Rectal smooth muscle tissue (tissue), 1 donor: Measurements from ENCODE around the gene SORCS3.

Experiments
- H3K27ac ChIP-seq: one replicate; pipeline ENCODE4 v1.7.0; 2013; ENCODE audit warnings: low read depth, low read length, inconsistent platforms
- H3K27me3 ChIP-seq: one replicate; pipeline ENCODE4 v1.7.0; 2013; ENCODE audit warnings: low read length; ENCODE audit not compliant: control insufficient read depth, insufficient read depth
- H3K36me3 ChIP-seq: one replicate; pipeline ENCODE4 v1.7.0; 2013; ENCODE audit warnings: low read length; ENCODE audit not compliant: control insufficient read depth, insufficient read depth
- H3K4me1 ChIP-seq: one replicate; pipeline ENCODE4 v1.7.0; 2013; ENCODE audit warnings: low read length; ENCODE audit not compliant: control insufficient read depth, insufficient read depth
- H3K4me3 ChIP-seq: one replicate; pipeline ENCODE4 v1.7.0; 2013; ENCODE audit warnings: low read length
- H3K9ac ChIP-seq: one replicate; pipeline ENCODE4 v1.7.0; 2013; ENCODE audit warnings: low read length

SORCS3 gene

DNA sequence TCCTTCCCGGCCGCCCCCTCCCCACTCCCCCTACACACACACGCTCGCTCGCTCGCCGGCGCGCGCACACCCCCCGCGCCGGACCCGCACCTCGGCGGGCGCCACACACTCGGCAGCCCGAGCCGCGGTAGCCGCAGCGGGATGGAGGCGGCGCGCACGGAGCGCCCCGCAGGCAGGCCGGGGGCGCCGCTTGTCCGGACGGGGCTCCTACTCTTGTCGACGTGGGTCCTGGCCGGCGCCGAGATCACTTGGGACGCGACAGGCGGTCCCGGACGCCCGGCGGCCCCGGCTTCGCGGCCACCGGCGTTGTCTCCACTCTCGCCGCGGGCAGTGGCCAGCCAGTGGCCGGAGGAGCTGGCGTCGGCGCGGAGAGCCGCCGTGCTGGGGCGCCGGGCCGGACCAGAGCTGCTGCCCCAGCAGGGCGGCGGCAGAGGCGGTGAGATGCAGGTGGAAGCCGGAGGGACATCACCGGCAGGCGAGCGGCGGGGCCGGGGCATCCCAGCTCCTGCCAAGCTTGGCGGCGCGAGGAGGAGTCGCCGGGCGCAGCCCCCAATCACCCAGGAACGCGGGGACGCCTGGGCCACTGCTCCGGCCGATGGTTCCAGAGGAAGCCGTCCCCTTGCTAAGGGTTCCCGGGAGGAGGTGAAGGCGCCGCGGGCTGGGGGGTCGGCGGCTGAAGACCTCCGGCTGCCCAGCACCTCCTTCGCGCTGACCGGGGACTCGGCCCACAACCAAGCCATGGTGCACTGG lies at the start of gene SORCS3:
TSS of gene SORCS3 (plus strand) at position 104 of the 750 bp plus-strand sequence.
- H3K4me1 ChIP-seq = no peaks in the 10 kb centered on the region
- H3K9ac ChIP-seq = no peak within 1 kb of the TSS
- H3K27me3 ChIP-seq = peaks cover 5% of the 10 kb centered on the region
- H3K4me3 ChIP-seq = peak within 1 kb of the TSS; percentile 31
- no peak within 1 kb of the TSS for H3K27ac ChIP-seq
- H3K36me3 ChIP-seq = no peaks in the 10 kb centered on the region

DNA sequence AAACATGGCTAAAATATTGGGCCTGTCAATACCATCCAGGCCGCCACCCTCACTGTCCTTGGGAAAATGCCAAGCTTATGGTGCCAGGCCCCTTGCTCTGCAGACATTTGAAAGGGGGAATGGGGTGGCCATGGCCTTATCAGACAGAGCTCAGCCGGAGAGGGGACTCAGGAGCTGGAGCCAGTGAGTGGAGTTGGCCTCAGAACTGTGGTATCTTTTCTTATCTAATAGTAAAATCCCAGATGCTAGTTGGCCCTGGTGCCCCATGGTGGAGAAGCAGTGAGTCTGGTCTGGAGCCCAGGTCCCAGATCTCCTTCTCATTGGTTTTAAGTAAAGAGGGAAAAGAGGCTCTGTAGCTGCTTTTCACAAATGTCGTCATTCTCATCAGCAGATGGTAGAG lies 49.6 kb upstream of the SORCS3 start:
- no peak overlapping the region for H3K9ac ChIP-seq
- H3K36me3 ChIP-seq = no peaks in the 10 kb centered on the region
- H3K27ac ChIP-seq = no peak overlapping the region
- no peaks in the 10 kb centered on the region for H3K27me3 ChIP-seq
- H3K4me1 ChIP-seq = no peaks in the 10 kb centered on the region
- no peak overlapping the region for H3K4me3 ChIP-seq

DNA sequence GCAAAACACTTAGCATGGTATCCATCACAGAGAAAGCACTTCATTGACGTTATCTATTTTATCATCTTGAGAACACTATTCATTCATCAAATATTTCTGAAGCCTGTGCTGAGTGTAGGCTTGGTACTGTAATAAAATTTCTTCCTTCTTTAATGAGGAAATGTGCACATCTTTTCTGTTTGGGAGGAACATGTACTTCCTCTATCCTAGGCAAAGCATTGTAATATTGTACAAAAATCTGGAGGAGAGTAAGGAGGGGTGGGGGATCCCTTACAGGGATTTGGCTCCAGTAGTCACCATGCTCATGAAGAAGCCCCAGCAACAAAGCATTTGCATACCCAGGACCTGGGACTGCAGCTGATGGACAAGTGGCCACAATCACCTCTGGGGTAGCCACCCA lies 39.9 kb upstream of the SORCS3 start:
- no peak overlapping the region for H3K27ac ChIP-seq
- no peaks in the 10 kb centered on the region for H3K36me3 ChIP-seq
- no peak overlapping the region for H3K4me3 ChIP-seq
- H3K27me3 ChIP-seq = no peaks in the 10 kb centered on the region
- H3K9ac ChIP-seq = no peak overlapping the region
- no peaks in the 10 kb centered on the region for H3K4me1 ChIP-seq

DNA sequence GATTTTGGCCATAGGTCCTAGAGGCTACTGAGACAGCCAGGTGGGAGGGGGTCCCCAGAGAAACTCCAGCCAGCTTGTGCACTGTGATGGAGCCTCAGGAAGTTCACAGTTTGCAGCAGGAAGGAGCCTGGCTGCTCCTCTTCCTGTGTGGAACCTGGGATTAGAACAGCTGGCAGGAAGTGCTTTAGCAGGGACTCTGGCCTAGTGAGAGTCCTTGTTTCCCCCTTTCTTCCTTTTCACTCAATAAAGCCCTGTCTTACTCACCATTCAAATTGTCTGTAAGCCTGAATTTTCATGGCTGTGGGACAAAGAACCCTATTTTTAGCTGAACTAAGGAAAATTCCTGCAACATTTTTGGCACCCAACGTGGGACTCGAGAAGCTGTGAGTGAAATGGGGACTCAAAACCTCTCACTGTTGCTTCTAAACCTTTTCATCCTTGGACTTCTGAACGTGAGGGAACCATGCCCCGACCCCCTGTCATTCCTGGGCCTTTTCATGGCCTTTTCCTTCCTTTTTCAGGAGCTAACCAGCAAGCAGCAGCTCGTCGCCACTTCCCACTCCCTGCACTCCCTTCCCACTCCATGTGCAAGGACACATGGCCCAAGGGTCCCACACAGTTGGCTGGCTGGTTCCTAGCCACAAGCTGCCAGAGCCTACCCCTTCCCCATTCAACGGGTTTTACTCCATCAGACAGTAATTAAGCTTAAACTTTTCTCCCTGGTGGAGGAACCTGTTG lies 32.8 kb upstream of the SORCS3 start:
- no peaks in the 10 kb centered on the region for H3K4me1 ChIP-seq
- no peak overlapping the region for H3K9ac ChIP-seq
- no peak overlapping the region for H3K27ac ChIP-seq
- H3K36me3 ChIP-seq = no peaks in the 10 kb centered on the region
- H3K27me3 ChIP-seq = no peaks in the 10 kb centered on the region
- H3K4me3 ChIP-seq = no peak overlapping the region

DNA sequence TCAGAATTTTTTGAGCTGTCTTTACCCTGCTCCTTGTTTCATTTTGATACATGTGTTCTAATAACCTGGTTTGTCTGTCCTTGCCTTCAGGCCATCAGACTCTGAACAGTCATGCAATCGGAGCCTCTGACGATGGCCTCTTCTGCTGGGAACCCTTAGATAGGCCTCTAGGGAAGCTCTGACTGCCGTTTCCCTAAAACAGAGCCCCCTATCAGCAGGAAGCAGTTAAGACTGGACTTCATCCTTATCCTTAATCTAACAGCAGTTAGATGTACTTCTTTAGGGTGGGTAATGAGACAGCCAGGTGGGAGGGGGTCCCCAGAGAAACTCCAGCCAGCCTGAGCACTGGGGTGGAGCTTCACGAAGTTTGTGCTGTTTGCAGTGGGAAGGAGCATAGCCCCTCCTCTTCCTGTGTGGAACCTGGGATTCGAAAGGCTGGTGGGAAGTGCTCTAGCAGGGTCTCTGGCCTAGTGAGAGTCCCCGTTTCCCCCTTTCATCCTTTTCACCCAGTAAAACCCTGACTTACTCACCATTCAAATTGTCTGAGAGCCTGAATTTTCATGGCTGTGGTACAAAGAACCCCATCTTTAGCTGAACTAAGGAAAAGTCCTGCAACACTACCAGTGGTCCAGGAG lies 28.4 kb upstream of the SORCS3 start:
- no peaks in the 10 kb centered on the region for H3K27me3 ChIP-seq
- H3K27ac ChIP-seq = no peak overlapping the region
- H3K9ac ChIP-seq = no peak overlapping the region
- H3K4me1 ChIP-seq = no peaks in the 10 kb centered on the region
- no peaks in the 10 kb centered on the region for H3K36me3 ChIP-seq
- H3K4me3 ChIP-seq = no peak overlapping the region

DNA sequence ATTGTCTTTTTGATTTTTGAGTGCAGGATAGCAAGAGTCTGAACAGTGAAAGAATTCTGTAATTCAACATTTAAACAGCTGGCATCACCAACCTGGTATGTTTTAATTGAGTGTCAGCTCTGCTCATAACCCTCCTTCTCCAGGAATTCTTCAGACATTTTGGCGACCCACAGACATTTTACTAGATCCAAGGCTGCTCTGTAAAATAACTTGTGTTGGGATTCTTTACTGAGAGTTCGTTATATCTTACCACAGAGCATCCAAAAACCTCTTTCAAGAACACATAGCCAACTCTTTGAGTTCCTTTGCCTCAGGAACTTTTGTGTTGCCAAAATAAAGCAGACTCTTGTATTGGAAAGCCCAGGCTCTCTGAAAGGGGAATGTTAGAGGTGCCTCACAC lies 27.7 kb upstream of the SORCS3 start:
- Histone ChIP-seq H3K36me3 (no peaks in the 10 kb centered on the region), H3K9ac (no peak overlapping the region), H3K4me1 (no peaks in the 10 kb centered on the region), H3K4me3 (no peak overlapping the region), H3K27ac (no peak overlapping the region), H3K27me3 (no peaks in the 10 kb centered on the region)

DNA sequence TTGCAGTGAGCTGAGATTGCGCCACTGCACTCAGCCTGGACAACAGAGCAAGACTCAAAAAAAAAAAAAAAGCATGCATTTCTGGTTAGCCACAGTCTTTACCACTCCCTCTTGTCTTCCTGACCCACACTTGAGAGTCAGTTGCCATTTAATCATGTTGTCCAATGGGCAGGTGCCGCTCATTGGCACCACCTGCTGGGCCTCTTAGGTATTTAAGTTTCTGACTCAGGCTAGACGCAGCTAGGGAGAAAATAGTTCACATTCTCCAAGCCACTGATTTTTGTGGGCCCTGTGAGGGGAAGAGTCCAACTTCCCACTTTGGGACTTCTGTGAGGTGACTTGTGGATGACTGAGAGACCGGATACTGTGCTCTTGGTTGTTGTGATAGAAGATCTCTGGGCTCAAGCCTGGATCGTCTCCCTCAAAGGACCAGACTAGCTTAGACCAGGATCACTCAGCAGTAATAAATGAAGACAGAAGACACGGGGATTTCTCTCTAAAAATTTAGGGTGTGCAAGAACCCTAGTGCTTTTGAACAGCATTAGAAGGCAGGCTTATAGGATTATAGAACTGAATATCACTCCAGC lies 26.8 kb upstream of the SORCS3 start:
- Histone ChIP-seq H3K4me1 (no peaks in the 10 kb centered on the region), H3K4me3 (no peak overlapping the region), H3K27me3 (no peaks in the 10 kb centered on the region), H3K27ac (no peak overlapping the region), H3K36me3 (no peaks in the 10 kb centered on the region), H3K9ac (no peak overlapping the region)

DNA sequence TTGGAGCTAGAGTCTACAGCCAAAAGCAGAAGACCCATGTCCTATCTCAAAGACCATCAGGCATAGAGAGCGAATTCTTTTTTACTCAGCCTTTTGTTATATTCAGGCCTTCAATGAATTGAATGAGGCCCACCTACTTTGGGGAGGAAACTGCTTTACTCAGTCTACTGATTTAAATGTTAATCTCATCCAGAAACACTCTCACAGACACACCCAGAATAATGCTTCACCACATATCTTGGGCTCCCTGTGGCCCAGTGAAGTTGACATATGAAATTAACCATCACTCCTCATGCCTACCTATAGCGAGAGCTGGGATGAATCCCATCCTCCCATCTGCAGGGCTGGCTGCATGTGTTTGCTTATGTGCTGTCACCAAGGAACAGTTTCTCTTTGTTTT lies 26.0 kb upstream of the SORCS3 start:
- H3K36me3 ChIP-seq = no peaks in the 10 kb centered on the region
- H3K4me3 ChIP-seq = no peak overlapping the region
- no peak overlapping the region for H3K9ac ChIP-seq
- no peaks in the 10 kb centered on the region for H3K4me1 ChIP-seq
- H3K27me3 ChIP-seq = no peaks in the 10 kb centered on the region
- H3K27ac ChIP-seq = no peak overlapping the region

DNA sequence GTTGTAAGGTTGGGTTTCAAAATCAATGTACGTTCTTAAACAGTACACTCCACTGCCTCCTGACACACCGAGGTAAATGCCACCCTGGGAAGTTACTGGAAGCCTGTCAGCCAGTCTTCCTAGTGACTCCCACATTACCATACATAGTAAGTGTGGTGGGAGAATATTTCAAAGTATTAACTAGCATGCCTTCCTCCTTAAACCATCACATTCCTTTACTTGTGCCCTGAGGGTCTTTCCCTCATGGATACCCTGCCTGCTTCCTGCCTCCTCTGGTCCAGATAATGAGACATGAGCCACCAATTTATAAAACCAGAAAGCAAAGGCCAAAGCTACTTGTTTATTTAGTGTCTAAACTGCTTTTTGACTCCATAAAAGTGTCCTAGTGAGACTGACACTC lies 23.3 kb upstream of the SORCS3 start:
- H3K27ac ChIP-seq = no peak overlapping the region
- H3K27me3 ChIP-seq = peaks cover 2% of the 10 kb centered on the region

DNA sequence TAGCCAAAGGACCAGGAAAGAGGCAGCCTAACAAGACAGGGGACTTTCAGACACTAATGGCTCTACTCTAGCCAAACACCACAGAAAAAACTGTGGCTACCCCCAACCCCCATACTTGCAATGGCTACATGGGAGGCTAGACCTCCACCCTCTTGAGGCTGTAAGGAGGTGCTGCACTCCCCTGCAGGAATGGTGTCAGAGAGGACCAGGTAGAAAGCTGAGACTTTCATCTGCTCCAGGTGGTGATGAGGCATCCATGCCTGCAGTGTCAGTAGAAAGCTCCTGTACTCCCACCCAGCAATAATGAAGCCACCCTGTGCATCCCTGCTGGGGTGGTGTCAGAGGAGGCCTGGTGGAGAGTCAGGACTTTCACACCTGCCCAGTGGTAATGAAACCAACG lies 18.9 kb upstream of the SORCS3 start:
- Histone ChIP-seq H3K4me1 (no peaks in the 10 kb centered on the region), H3K4me3 (no peak overlapping the region), H3K36me3 (no peaks in the 10 kb centered on the region), H3K27me3 (peaks cover 2% of the 10 kb centered on the region), H3K27ac (no peak overlapping the region), H3K9ac (no peak overlapping the region)

More for the DNA sequence above, 23.3 kb upstream of the SORCS3 start:
- Histone ChIP-seq H3K36me3 (no peaks in the 10 kb centered on the region), H3K9ac (no peak overlapping the region), H3K4me3 (no peak overlapping the region), H3K4me1 (no peaks in the 10 kb centered on the region)

DNA sequence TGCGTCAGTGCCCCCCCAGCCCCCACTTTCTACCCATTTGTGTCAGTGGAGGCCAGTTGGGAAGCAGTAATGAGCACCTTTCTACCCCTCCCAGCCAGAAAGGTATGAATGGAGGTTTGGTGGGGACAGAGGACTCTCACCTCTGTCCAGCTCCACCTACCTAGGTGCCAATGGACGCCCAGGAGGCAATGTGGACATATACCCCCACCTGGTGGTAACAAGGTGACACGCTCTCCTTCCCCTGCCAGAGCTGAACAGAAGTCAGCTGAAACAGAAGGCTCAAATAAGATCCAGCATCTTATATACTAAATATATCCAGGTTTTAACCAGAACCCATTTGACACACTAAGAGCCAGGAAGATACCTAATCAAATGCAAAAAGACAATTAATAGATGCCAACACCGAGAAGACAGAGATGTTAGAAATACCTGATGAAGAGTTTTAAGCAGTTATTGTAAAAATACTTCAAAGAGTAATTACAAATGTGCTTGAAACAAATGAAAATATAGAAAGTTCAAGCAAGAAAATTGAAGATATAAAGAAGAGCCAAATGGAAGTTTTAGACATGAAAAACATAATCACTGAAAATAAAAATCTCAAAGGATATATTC lies 18.4 kb upstream of the SORCS3 start:
- Histone ChIP-seq H3K4me3 (no peak overlapping the region), H3K27me3 (peaks cover 2% of the 10 kb centered on the region), H3K36me3 (no peaks in the 10 kb centered on the region), H3K9ac (no peak overlapping the region), H3K4me1 (no peaks in the 10 kb centered on the region), H3K27ac (no peak overlapping the region)

DNA sequence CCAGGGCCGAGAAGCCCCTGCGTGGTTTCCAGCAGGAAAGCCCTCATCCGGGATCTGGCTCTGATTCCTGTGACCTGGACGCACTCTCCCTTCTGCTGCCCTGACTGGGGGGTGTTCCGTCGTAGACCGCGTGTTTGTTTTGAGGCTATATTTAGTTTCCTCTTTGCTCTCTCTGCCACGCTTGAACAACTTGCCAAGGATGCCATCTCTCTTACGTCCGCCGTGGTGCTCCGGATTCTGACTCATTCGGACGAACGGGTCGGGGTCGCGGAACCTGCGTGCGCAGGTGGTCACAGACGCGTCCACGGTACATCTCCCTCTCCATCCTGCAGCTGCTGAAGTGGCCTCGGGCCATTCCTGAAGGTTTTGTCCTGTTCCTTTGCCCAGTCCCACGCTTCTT lies 10.4 kb upstream of the SORCS3 start:
- Histone ChIP-seq H3K4me3 (no peak overlapping the region), H3K36me3 (no peaks in the 10 kb centered on the region), H3K27ac (no peak overlapping the region), H3K4me1 (no peaks in the 10 kb centered on the region), H3K27me3 (no peaks in the 10 kb centered on the region), H3K9ac (no peak overlapping the region)
